ENCODE measurements around the gene ERICH4.

ERICH4 gene

DNA sequence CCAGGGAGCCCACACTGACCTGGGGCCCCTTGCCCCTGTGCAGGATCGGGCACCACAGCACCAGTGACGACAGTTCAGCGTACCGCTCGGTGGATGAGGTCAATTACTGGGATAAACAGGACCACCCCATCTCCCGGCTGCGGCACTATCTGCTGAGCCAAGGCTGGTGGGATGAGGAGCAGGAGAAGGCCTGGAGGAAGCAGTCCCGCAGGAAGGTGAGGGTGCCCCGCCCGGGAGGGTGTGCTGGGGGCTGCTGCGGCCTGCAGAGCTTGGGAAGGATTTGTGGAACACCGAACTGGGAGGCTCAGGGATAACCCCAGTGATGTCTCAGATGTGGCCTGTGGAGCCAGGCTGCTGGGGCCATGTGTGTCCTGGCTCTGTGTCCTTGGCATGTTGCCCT, 20.0 kb upstream of the ERICH4 start:
- Histone ChIP-seq H3K4me2 (ENCODE audit: low read length) (no peak overlapping the region), H3K4me1 (ENCODE audit: control insufficient read depth, low read length) (peaks cover 9% of the 10 kb centered on the region), H3K27ac (ENCODE audit: low read depth, low read length) (no peak overlapping the region), H4K20me1 (ENCODE audit: control insufficient read depth, insufficient read depth, low read depth, low read length) (no peaks in the 10 kb centered on the region), H3F3A (ENCODE audit: control insufficient read depth, insufficient read depth) (no peaks in the 10 kb centered on the region), H3K27me3 (ENCODE audit: control insufficient read depth, low read length) (no peaks in the 10 kb centered on the region), H3K9me2 (replicated peaks; ENCODE audit: control insufficient read depth, low read length) (no peaks in the 10 kb centered on the region), H3K79me2 (ENCODE audit: control insufficient read depth, low read length) (no peaks in the 10 kb centered on the region), H3K36me3 (ENCODE audit: control insufficient read depth, low read length) (peaks cover 13% of the 10 kb centered on the region; the same call in 1 of the 2 replicates), H3K9me3 (ENCODE audit: control insufficient read depth, insufficient read depth, low read length) (no peaks in the 10 kb centered on the region), H3K4me3 (ENCODE audit: low read length) (no peak overlapping the region)
- TF ChIP-seq, protein P1, sequence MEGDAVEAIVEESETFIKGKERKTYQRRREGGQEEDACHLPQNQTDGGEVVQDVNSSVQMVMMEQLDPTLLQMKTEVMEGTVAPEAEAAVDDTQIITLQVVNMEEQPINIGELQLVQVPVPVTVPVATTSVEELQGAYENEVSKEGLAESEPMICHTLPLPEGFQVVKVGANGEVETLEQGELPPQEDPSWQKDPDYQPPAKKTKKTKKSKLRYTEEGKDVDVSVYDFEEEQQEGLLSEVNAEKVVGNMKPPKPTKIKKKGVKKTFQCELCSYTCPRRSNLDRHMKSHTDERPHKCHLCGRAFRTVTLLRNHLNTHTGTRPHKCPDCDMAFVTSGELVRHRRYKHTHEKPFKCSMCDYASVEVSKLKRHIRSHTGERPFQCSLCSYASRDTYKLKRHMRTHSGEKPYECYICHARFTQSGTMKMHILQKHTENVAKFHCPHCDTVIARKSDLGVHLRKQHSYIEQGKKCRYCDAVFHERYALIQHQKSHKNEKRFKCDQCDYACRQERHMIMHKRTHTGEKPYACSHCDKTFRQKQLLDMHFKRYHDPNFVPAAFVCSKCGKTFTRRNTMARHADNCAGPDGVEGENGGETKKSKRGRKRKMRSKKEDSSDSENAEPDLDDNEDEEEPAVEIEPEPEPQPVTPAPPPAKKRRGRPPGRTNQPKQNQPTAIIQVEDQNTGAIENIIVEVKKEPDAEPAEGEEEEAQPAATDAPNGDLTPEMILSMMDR (IDR thresholded peaks at IDR 0.05; ENCODE audit: low read depth, low read length, poor library complexity, severe bottlenecking), result no peak
- TF ChIP-seq EZH2phosphoT487 (IDR thresholded peaks at IDR 0.05; ENCODE audit: borderline replicate concordance, low read length), result no peak

GRCh38 chr19:41424335-41425173, 18.4 kb upstream of the ERICH4 start:
- Histone ChIP-seq H3K27ac (ENCODE audit: low read depth, low read length) (no peak overlapping the region), H3K36me3 (ENCODE audit: control insufficient read depth, low read length) (peaks cover 10% of the 10 kb centered on the region; the same call in 1 of the 2 replicates), H3F3A (ENCODE audit: control insufficient read depth, insufficient read depth) (no peaks in the 10 kb centered on the region), H3K9me2 (replicated peaks; ENCODE audit: control insufficient read depth, low read length) (no peaks in the 10 kb centered on the region), H3K4me3 (ENCODE audit: low read length) (no peak overlapping the region), H3K9me3 (ENCODE audit: control insufficient read depth, insufficient read depth, low read length) (no peaks in the 10 kb centered on the region), H3K27me3 (ENCODE audit: control insufficient read depth, low read length) (no peaks in the 10 kb centered on the region), H3K4me1 (ENCODE audit: control insufficient read depth, low read length) (peaks cover 17% of the 10 kb centered on the region), H4K20me1 (ENCODE audit: control insufficient read depth, insufficient read depth, low read depth, low read length) (no peaks in the 10 kb centered on the region), H3K4me2 (ENCODE audit: low read length) (no peak overlapping the region), H3K79me2 (ENCODE audit: control insufficient read depth, low read length) (no peaks in the 10 kb centered on the region)
- no peak for TF ChIP-seq EZH2phosphoT487 (IDR thresholded peaks at IDR 0.05; ENCODE audit: borderline replicate concordance, low read length)
- TF ChIP-seq, protein P1 (IDR thresholded peaks at IDR 0.05; ENCODE audit: low read depth, low read length, poor library complexity, severe bottlenecking), result no peak

DNA sequence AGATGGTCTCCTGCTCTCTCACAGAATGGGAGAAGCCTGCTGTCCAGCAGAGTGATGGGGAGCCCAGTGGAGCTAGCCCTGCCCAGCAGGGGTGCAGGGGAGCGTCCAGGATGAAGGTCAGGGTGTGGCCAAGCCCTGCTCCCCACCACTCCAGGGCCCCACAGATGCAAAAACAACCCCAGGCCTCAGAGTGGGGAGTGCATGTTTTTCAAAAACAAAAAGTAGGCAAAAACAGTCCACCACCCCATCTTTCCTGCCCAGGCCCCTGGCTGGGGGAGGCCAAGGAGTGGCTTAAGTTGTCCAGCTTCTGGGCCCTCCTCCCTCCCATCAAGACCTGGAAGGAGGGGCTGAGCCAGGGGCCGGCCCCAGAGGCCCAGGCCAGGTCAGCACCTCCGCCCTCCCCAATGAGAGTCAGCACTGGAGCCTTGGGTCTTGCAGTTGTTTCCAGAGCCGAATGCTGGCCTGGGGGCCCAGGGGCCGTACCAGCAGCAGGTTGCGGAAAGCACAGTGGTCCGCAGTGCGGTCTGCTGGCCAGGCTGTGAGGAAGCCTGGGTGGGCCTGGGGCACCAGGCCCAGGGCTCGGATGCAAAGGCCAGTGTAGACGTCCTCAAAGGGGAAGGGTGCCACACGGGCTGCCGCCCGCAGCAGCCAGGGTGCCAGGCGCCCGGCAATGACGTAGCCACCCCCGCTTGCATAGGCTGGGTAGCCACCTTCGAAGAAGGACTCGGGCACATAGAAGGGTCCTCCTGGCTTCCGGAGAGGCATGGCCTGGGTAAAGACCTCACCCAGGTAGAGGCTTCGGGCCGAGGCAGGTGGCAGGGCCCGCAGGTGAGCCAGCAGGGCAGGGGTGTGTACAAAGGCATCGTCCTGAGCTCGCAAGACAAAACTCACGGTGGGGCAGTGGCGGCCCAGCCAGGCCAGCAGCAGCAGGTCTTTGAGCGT, 17.5 kb upstream of the ERICH4 start:
- H3K9me2 ChIP-seq (replicated peaks; ENCODE audit: control insufficient read depth, low read length), result no peaks in the 10 kb centered on the region
- no peaks in the 10 kb centered on the region for H3K9me3 ChIP-seq (ENCODE audit: control insufficient read depth, insufficient read depth, low read length)
- no peaks in the 10 kb centered on the region for H3K79me2 ChIP-seq (ENCODE audit: control insufficient read depth, low read length)
- no peak overlapping the region for H3K4me2 ChIP-seq (ENCODE audit: low read length)
- H3K4me3 ChIP-seq (ENCODE audit: low read length), result no peak overlapping the region
- no peak overlapping the region for H3K27ac ChIP-seq (ENCODE audit: low read depth, low read length)
- no peaks in the 10 kb centered on the region for H4K20me1 ChIP-seq (ENCODE audit: control insufficient read depth, insufficient read depth, low read depth, low read length)
- no peaks in the 10 kb centered on the region for H3F3A ChIP-seq (ENCODE audit: control insufficient read depth, insufficient read depth)
- H3K4me1 ChIP-seq (ENCODE audit: control insufficient read depth, low read length), result peaks cover 17% of the 10 kb centered on the region
- H3K36me3 ChIP-seq (ENCODE audit: control insufficient read depth, low read length), result peaks cover 5% of the 10 kb centered on the region; the same call in 1 of the 2 replicates
- no peaks in the 10 kb centered on the region for H3K27me3 ChIP-seq (ENCODE audit: control insufficient read depth, low read length)
- TF ChIP-seq, protein P1 (IDR thresholded peaks at IDR 0.05; ENCODE audit: low read depth, low read length, poor library complexity, severe bottlenecking), result no peak
- no peak for TF ChIP-seq EZH2phosphoT487 (IDR thresholded peaks at IDR 0.05; ENCODE audit: borderline replicate concordance, low read length)

All from DOHH2 (cell line).